Panc1 (cell line): ENCODE data around the gene ATG4D.

Source experiments
- POLR2AphosphoS5 ChIP-seq: IDR thresholded peaks from 2 replicates; pipeline ENCODE4 v1.6.1; 2012; ENCODE audit warnings: mild to moderate bottlenecking, low read depth, low read length, moderate library complexity
- SIN3A ChIP-seq: IDR thresholded peaks from 2 replicates; pipeline ENCODE4 v1.6.1; 2012; ENCODE audit warnings: low read depth, mild to moderate bottlenecking, low read length, moderate library complexity, borderline replicate concordance; ENCODE audit not compliant: insufficient read depth
- TCF7L2 ChIP-seq: IDR thresholded peaks from 2 replicates; pipeline ENCODE4 v1.6.1; 2011; ENCODE audit warnings: mild to moderate bottlenecking, low read depth, low read length, inconsistent platforms
- TF ChIP-seq, protein P1 (sequence below), 2 experiments: IDR thresholded peaks; 2 replicates each; pipeline ENCODE4 v1.6.1; 2011 to 2012; ENCODE audit warnings: low read depth in 2 of 2, control low read depth in 1 of 2, low read length in 1 of 2, mild to moderate bottlenecking in 1 of 2, moderate library complexity in 1 of 2; ENCODE audit not compliant: insufficient read depth in 1 of 2
- TF ChIP-seq, protein P2 (sequence below): fragments of 450-650 bp; IDR thresholded peaks from 2 replicates; pipeline ENCODE4 v1.5.1; 2017; ENCODE audit warnings: mild to moderate bottlenecking

DNA sequence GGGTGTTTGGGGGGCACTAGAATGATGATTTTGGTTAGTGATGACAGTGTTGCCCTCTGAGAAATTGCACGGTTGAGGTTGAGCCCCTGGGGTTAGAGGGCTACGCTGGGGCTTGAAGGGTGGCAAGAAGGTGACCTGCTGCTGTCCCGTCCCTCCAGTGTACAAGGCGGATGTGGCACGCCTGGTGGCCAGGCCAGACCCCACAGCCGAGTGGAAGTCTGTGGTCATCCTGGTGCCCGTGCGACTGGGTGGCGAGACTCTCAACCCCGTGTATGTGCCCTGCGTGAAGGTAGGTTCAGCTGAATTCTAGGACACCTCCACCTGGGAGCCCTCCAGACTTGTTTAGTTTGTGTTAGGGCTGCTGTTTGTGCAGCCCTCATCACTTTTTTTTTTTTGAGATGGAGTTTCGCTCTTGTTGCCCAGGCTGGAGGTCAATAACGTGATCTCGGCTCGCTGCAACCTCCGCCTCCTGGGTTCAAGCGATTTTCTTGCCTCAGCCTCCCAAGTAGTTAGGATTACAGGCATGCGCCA is 5.1 kb downstream of the ATG4D start:
- TF ChIP-seq POLR2AphosphoS5 (no peak), TCF7L2 (no peak), SIN3A (no peak)
- TF ChIP-seq, protein P1, sequence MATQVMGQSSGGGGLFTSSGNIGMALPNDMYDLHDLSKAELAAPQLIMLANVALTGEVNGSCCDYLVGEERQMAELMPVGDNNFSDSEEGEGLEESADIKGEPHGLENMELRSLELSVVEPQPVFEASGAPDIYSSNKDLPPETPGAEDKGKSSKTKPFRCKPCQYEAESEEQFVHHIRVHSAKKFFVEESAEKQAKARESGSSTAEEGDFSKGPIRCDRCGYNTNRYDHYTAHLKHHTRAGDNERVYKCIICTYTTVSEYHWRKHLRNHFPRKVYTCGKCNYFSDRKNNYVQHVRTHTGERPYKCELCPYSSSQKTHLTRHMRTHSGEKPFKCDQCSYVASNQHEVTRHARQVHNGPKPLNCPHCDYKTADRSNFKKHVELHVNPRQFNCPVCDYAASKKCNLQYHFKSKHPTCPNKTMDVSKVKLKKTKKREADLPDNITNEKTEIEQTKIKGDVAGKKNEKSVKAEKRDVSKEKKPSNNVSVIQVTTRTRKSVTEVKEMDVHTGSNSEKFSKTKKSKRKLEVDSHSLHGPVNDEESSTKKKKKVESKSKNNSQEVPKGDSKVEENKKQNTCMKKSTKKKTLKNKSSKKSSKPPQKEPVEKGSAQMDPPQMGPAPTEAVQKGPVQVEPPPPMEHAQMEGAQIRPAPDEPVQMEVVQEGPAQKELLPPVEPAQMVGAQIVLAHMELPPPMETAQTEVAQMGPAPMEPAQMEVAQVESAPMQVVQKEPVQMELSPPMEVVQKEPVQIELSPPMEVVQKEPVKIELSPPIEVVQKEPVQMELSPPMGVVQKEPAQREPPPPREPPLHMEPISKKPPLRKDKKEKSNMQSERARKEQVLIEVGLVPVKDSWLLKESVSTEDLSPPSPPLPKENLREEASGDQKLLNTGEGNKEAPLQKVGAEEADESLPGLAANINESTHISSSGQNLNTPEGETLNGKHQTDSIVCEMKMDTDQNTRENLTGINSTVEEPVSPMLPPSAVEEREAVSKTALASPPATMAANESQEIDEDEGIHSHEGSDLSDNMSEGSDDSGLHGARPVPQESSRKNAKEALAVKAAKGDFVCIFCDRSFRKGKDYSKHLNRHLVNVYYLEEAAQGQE (IDR thresholded peaks at IDR 0.05; ENCODE audit: insufficient read depth in 1 of 2, low read depth in 2 of 2, low read length in 1 of 2): no peak
- TF ChIP-seq, protein P2, sequence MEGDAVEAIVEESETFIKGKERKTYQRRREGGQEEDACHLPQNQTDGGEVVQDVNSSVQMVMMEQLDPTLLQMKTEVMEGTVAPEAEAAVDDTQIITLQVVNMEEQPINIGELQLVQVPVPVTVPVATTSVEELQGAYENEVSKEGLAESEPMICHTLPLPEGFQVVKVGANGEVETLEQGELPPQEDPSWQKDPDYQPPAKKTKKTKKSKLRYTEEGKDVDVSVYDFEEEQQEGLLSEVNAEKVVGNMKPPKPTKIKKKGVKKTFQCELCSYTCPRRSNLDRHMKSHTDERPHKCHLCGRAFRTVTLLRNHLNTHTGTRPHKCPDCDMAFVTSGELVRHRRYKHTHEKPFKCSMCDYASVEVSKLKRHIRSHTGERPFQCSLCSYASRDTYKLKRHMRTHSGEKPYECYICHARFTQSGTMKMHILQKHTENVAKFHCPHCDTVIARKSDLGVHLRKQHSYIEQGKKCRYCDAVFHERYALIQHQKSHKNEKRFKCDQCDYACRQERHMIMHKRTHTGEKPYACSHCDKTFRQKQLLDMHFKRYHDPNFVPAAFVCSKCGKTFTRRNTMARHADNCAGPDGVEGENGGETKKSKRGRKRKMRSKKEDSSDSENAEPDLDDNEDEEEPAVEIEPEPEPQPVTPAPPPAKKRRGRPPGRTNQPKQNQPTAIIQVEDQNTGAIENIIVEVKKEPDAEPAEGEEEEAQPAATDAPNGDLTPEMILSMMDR: no peak
